ENCODE results near the gene ZSWIM5. TPM values are rescaled to one million over a fixed set of nuclear protein-coding genes. Genes with fewer than 3 reads are reported as not detected.
"Not testable (repeated sequence)": the region's sequence is repeated elsewhere in the genome, so short reads cannot be mapped to it uniquely, and the experiment has no call there.

Gene ZSWIM5
- total RNA-seq, 1 experiment from 2014 or later, result not detected

GRCh38 chr1:45097079-45097478 is 109.3 kb downstream of the ZSWIM5 start:
- DNase-seq (ENCODE audit: low read depth), result no peak

GRCh38 chr1:45095450-45095849 is 111.0 kb downstream of the ZSWIM5 start:
- DNase-seq (ENCODE audit: low read depth), result no peak

GRCh38 chr1:45094371-45094770 is 112.0 kb downstream of the ZSWIM5 start:
- not testable (repeated sequence) for DNase-seq (ENCODE audit: low read depth)

- no peak for DNase-seq (ENCODE audit: low read depth)
These were observed 113.1 kb downstream of the ZSWIM5 start for GRCh38 chr1:45093334-45093733.

- DNase-seq (ENCODE audit: low read depth), result no peak
These were observed 116.7 kb downstream of the ZSWIM5 start for GRCh38 chr1:45089711-45090110.

- no peak for DNase-seq (ENCODE audit: low read depth)
These were observed 121.8 kb downstream of the ZSWIM5 start for GRCh38 chr1:45084562-45084961.

GRCh38 chr1:45079533-45079932 is 126.9 kb downstream of the ZSWIM5 start:
- DNase-seq (ENCODE audit: low read depth), result no peak

- not testable (repeated sequence) for DNase-seq (ENCODE audit: low read depth)
These were observed 129.4 kb downstream of the ZSWIM5 start for GRCh38 chr1:45076959-45077358.

- DNase-seq (ENCODE audit: low read depth), result no peak
These were observed 134.8 kb downstream of the ZSWIM5 start for GRCh38 chr1:45071567-45071966.

GRCh38 chr1:45067806-45068205 is 138.6 kb downstream of the ZSWIM5 start:
- DNase-seq (ENCODE audit: low read depth), result no peak

GRCh38 chr1:45065083-45065482 is 141.3 kb downstream of the ZSWIM5 start:
- no peak for DNase-seq (ENCODE audit: low read depth)

- DNase-seq (ENCODE audit: low read depth), result not testable (repeated sequence)
These were observed 143.9 kb downstream of the ZSWIM5 start for GRCh38 chr1:45062463-45062862.

GRCh38 chr1:45059829-45060228 is 146.6 kb downstream of the ZSWIM5 start:
- DNase-seq (ENCODE audit: low read depth), result no peak

GRCh38 chr1:45057542-45057941 is 148.9 kb downstream of the ZSWIM5 start:
- DNase-seq (ENCODE audit: low read depth), result no peak

- no peak for DNase-seq (ENCODE audit: low read depth)
These were observed 155.2 kb downstream of the ZSWIM5 start for GRCh38 chr1:45051005-45051772.

GRCh38 chr1:45047032-45047431 is 159.4 kb downstream of the ZSWIM5 start:
- DNase-seq (ENCODE audit: low read depth), result no peak

GRCh38 chr1:45044916-45045315 is 161.5 kb downstream of the ZSWIM5 start:
- no peak for DNase-seq (ENCODE audit: low read depth)

GRCh38 chr1:45043094-45043493 is 163.3 kb downstream of the ZSWIM5 start:
- no peak for DNase-seq (ENCODE audit: low read depth)

GRCh38 chr1:45040297-45040696 is 166.1 kb downstream of the ZSWIM5 start:
- no peak for DNase-seq (ENCODE audit: low read depth)

GRCh38 chr1:45038661-45039364 is 167.6 kb downstream of the ZSWIM5 start:
- no peak for DNase-seq (ENCODE audit: low read depth)

GRCh38 chr1:45038240-45038639 is 168.2 kb downstream of the ZSWIM5 start:
- DNase-seq (ENCODE audit: low read depth), result no peak

GRCh38 chr1:45037456-45037855 is 168.9 kb downstream of the ZSWIM5 start:
- no peak for DNase-seq (ENCODE audit: low read depth)

All from HT1080 (cell line).